SK-N-DZ (cell line): Measurements from ENCODE around the gene LARP4. TPM values are rescaled to one million over a fixed set of nuclear protein-coding genes. Genes with fewer than 3 reads are reported as not detected.
"Not testable (repeated sequence)": the region's sequence is repeated elsewhere in the genome, so short reads cannot be mapped to it uniquely, and the experiment has no call there.

Source experiments
- DNase-seq: peaks from one replicate; pipeline ENCODE4 v3.0.0-alpha.2; 2015; ENCODE audit warnings: low spot score
- polyA plus RNA-seq, 2 experiments: library from polyadenylated mRNA; depleted of rRNA; stranded (reverse); fragments of >200 nt; gene quantifications; 2 replicates each; pipeline ENCODE4 v1.2.3, GENCODE V29; 2014

The LARP4 gene
- polyA plus RNA-seq (2014; cell fraction: cytosol; rRNA removed): 16.2 and 20.7 TPM in 2 replicates
- polyA plus RNA-seq (2014; cell fraction: nucleus; rRNA removed): 17.3 and 25.2 TPM in 2 replicates

- DNase-seq: peak; percentile 97
These were observed at the start of gene LARP4 for GRCh38 chr12:50400638-50401499. Gene LARP4 (plus strand): TSS chr12:50400885. CDS start chr12:50401011, 126 bp downstream.

- DNase-seq: peak; percentile 69
These were observed 49.3 kb upstream of the LARP4 start for GRCh38 chr12:50351120-50352043.

GRCh38 chr12:50353404-50353803 is 47.3 kb upstream of the LARP4 start:
- no peak for DNase-seq

- no peak for DNase-seq
These were observed 46.7 kb upstream of the LARP4 start for GRCh38 chr12:50353869-50354593.

GRCh38 chr12:50354908-50355307 is 45.8 kb upstream of the LARP4 start:
- no peak for DNase-seq

GRCh38 chr12:50355365-50355764 is 45.3 kb upstream of the LARP4 start:
- no peak for DNase-seq

- no peak for DNase-seq
These were observed 38.0 kb upstream of the LARP4 start for GRCh38 chr12:50362671-50363070.

- DNase-seq: no peak
These were observed 37.5 kb upstream of the LARP4 start for GRCh38 chr12:50363141-50363540.

- DNase-seq: no peak
These were observed 34.8 kb upstream of the LARP4 start for GRCh38 chr12:50365709-50366406.

- DNase-seq: not testable (repeated sequence)
These were observed 30.0 kb upstream of the LARP4 start for GRCh38 chr12:50370672-50371071.

GRCh38 chr12:50375802-50376201 is 24.9 kb upstream of the LARP4 start:
- no peak for DNase-seq

- DNase-seq: no peak
These were observed 19.8 kb upstream of the LARP4 start for GRCh38 chr12:50380761-50381325.

GRCh38 chr12:50387487-50387886 is 13.2 kb upstream of the LARP4 start:
- DNase-seq: no peak

- no peak for DNase-seq
These were observed 12.7 kb upstream of the LARP4 start for GRCh38 chr12:50387972-50388478.

GRCh38 chr12:50388793-50389192 is 11.9 kb upstream of the LARP4 start:
- DNase-seq: not testable (repeated sequence)

- DNase-seq: no peak
These were observed 10.4 kb upstream of the LARP4 start for GRCh38 chr12:50390316-50390741.

GRCh38 chr12:50394469-50395029 is 6.1 kb upstream of the LARP4 start:
- DNase-seq: no peak

GRCh38 chr12:50397117-50397650 is 3.5 kb upstream of the LARP4 start:
- DNase-seq: no peak

- DNase-seq: no peak
These were observed 1.8 kb upstream of the LARP4 start for GRCh38 chr12:50398931-50399330.
